Anterior cingulate cortex (tissue), 58 donors: ENCODE data around the gene ADM2.
"Not testable (repeated sequence)": the region's sequence is repeated elsewhere in the genome, so short reads cannot be mapped to it uniquely, and the experiment has no call there.

Source experiments
- DNase-seq, 58 donors: peaks; one replicate each; lab custom pipeline; 2025; lab: John Stamatoyannopoulos, UW

Gene ADM2

DNA sequence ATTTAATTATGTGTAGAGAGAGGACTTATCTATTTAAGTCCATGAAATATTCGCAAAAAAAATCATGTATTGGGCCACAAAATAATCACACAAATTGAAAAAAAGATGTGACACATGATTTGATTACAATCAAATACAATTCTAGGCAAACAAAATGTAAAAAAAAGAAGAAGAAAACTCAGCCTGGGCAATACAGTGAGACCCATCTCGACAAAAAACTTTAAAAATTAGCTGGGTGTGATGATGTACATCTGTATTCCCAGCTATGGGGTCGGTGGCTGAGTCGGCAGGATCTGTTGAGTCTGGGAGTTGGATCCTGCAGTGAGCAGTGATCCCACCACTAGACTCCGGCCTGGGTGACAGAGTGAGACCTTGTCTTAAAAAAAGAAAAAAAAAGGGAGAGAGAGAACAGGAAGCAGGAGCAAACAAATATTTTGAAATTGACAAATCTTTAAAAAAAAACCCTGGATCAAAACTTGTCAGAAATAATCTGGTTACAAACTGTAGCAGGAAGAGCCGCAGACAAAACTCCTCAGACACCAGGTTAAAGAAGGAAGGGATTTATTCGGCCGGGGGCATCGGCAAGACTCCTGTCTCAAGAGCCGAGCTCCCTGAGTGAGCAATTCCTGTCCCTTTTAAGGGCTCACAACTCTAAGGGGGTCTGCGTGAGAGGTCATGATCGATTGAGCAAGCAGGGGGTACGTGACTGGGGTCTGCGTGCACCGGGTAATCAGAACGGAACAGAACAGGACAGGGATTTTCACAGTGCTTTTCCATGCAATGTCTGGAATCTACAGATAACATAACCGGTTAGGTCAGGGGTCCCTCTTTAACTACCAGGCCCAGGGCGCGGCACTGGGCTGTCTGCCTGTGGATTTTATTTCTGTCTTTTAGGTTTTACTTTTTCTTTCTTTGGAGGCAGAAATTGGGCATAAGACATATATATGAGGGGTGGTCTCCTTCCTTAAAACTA is 51.8 kb downstream of the ADM2 start:
- DNase-seq, result no peak

DNA sequence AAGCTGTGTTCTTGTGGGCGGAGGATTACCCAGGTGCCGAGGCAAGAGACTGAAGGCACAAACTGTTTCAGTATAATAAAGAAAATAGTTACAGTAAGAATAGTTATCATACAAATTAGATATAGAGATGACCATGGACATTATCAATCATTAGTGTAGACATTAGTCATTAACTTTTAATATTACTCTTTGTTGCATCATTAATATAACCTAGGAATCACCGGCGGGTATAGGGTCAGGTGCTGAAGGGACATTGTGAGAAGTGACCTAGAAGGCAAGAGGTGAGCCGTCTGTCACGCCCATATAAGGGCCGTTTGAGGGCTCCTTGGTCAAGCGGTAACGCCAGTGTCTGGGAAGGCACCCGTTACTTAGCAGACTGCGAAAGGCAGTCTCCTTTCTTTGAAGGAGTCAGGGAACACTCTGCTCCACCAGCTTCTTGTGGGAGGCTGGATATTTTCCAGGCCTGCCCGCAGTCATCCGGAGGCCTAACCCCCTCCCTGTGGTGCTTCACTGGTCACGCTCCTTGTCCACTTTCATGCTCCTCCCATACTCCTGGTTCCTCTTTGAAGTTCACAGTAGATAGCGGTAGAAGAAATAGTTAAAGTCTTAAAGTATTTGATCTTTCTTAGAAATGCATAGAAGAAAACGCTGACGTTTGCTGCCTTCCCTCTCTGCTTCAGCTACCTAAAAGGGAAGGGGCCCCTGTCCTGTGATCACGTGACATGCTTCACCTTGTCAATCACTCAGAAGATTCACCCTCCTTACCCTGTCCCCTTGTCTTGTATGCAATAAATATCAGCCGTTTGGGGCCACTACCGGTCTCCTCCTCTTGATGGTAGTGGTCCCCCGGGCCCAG is 52.7 kb downstream of the ADM2 start:
- DNase-seq, result not testable (repeated sequence)

DNA sequence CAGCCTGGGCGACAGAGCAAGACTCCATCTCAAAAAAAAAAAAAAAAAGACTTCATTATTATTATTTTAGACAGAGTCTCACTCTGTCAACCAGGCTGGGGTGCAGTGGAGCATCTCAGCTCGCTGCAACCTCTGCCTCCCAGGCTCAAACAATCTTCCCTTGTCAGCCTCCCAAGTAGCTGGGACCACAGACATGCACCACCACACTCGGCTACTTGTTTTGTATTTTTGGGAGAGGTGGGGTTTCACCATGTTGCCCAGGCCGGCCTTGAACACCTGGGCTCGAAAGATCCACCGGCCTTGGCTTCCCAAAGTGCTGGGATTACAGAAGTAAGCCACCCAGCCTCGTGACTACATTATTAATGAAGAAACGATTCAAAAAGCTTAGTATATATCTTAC is 53.8 kb downstream of the ADM2 start:
- no peak for DNase-seq
